H9 (cell line): ENCODE measurements around the gene CDH15. TPM values are rescaled to one million over a fixed set of nuclear protein-coding genes. Genes with fewer than 3 reads are reported as not detected.

ENCODE experiments used
- DNase-seq: peaks from one replicate; pipeline ENCODE4 v3.0.0-alpha.2; 2017
- H2AFZ ChIP-seq: one replicate; pipeline ENCODE4 v1.6.1; 2013; ENCODE audit warnings: mild to moderate bottlenecking, low read length, control low read depth, moderate library complexity
- H2AK5ac ChIP-seq: 2 replicates; pipeline ENCODE4 v1.6.1; 2013; ENCODE audit warnings: low read length, control low read depth, mixed read lengths; ENCODE audit not compliant: insufficient read length
- H2BK120ac ChIP-seq: one replicate; pipeline ENCODE4 v1.6.1; 2013; ENCODE audit warnings: low read depth, mild to moderate bottlenecking, low read length, control low read depth, inconsistent platforms; ENCODE audit not compliant: poor library complexity, severe bottlenecking
- H2BK12ac ChIP-seq: 2 replicates; pipeline ENCODE4 v1.6.1; 2013; ENCODE audit warnings: low read length, control low read depth, mixed read lengths, low read depth; ENCODE audit not compliant: insufficient read length
- H2BK15ac ChIP-seq: 2 replicates; pipeline ENCODE4 v1.6.1; 2013; ENCODE audit warnings: low read depth, low read length, control low read depth
- H2BK20ac ChIP-seq: one replicate; pipeline ENCODE4 v1.6.1; 2013; ENCODE audit warnings: low read depth, mild to moderate bottlenecking, low read length, control low read depth, inconsistent platforms; ENCODE audit not compliant: poor library complexity, severe bottlenecking
- H2BK5ac ChIP-seq: 2 replicates; pipeline ENCODE4 v1.6.1; 2013; ENCODE audit warnings: low read length, control low read depth, mixed read lengths; ENCODE audit not compliant: insufficient read length
- H3K14ac ChIP-seq: 2 replicates; pipeline ENCODE4 v1.6.1; 2013; ENCODE audit warnings: low read length, control low read depth; ENCODE audit not compliant: insufficient read depth
- H3K18ac ChIP-seq: 2 replicates; pipeline ENCODE4 v1.6.1; 2013; ENCODE audit warnings: low read depth, mild to moderate bottlenecking, mixed read lengths, low read length, control low read depth; ENCODE audit not compliant: insufficient read length
- H3K23ac ChIP-seq: 2 replicates; pipeline ENCODE4 v1.6.1; 2013; ENCODE audit warnings: low read length, control low read depth, mixed read lengths, low read depth; ENCODE audit not compliant: insufficient read length
- H3K23me2 ChIP-seq: 2 replicates; pipeline ENCODE4 v1.6.1; 2013; ENCODE audit warnings: low read depth, mild to moderate bottlenecking, mixed read lengths, low read length, control low read depth; ENCODE audit not compliant: insufficient read length, poor library complexity, severe bottlenecking
- H3K27ac ChIP-seq: 2 replicates; pipeline ENCODE4 v1.5.1; 2013; ENCODE audit warnings: low read length, control low read depth, mixed read lengths, low read depth; ENCODE audit not compliant: insufficient read length
- H3K27me3 ChIP-seq: 2 replicates; pipeline ENCODE4 v1.6.1; 2013; ENCODE audit warnings: low read length, control low read depth, inconsistent platforms; ENCODE audit not compliant: insufficient read depth
- H3K4ac ChIP-seq: 2 replicates; pipeline ENCODE4 v1.6.1; 2013; ENCODE audit warnings: low read depth, mild to moderate bottlenecking, control low read depth, inconsistent platforms, low read length, moderate library complexity
- H3K4me1 ChIP-seq: 2 replicates; pipeline ENCODE4 v1.6.1; 2013; ENCODE audit warnings: low read length, control low read depth, inconsistent platforms; ENCODE audit not compliant: insufficient read depth
- H3K4me2 ChIP-seq: 2 replicates; pipeline ENCODE4 v1.6.1; 2013; ENCODE audit warnings: low read length, control low read depth, mixed read lengths; ENCODE audit not compliant: insufficient read length, insufficient read depth
- H3K56ac ChIP-seq: 2 replicates; pipeline ENCODE4 v1.6.1; 2013; ENCODE audit warnings: low read depth, mild to moderate bottlenecking, mixed read lengths, low read length, control low read depth; ENCODE audit not compliant: insufficient read length
- H3K79me1 ChIP-seq: 2 replicates; pipeline ENCODE4 v1.6.1; 2013; ENCODE audit warnings: low read depth, mild to moderate bottlenecking, moderate library complexity, low read length, control low read depth, inconsistent platforms; ENCODE audit not compliant: insufficient read depth, poor library complexity, severe bottlenecking
- H3K79me2 ChIP-seq: 2 replicates; pipeline ENCODE4 v1.6.1; 2013; ENCODE audit warnings: low read length, control low read depth, inconsistent platforms; ENCODE audit not compliant: insufficient read depth
- H3K9ac ChIP-seq: 2 replicates; pipeline ENCODE4 v1.6.1; 2013; ENCODE audit warnings: low read length, control low read depth, mixed read lengths; ENCODE audit not compliant: insufficient read length; ENCODE audit errors: extremely low read depth
- H3K9me3 ChIP-seq: one replicate; pipeline ENCODE4 v1.6.1; 2013; ENCODE audit warnings: low read depth, low read length, inconsistent platforms; ENCODE audit not compliant: control insufficient read depth
- H3T11ph ChIP-seq: one replicate; pipeline ENCODE4 v1.6.1; 2013; ENCODE audit warnings: mild to moderate bottlenecking, low read length, control low read depth, inconsistent platforms
- H4K20me1 ChIP-seq: one replicate; pipeline ENCODE4 v1.6.1; 2013; ENCODE audit not compliant: control insufficient read depth, insufficient read length, insufficient read depth
- H4K5ac ChIP-seq: 2 replicates; pipeline ENCODE4 v1.6.1; 2013; ENCODE audit warnings: low read depth, mild to moderate bottlenecking, mixed read lengths, low read length, control low read depth; ENCODE audit not compliant: insufficient read length
- H4K8ac ChIP-seq: replicated peaks from 2 replicates; pipeline ENCODE4 v1.6.1; 2013; ENCODE audit warnings: low read length, control low read depth, mixed read lengths, low read depth; ENCODE audit not compliant: insufficient read length
- H4K91ac ChIP-seq: 2 replicates; pipeline ENCODE4 v1.6.1; 2013; ENCODE audit warnings: low read depth, mild to moderate bottlenecking, moderate library complexity, mixed read lengths, low read length, control low read depth; ENCODE audit not compliant: insufficient read length
- H3K27ac Mint-ChIP-seq, 3 experiments: 2 replicates in 2 of 3; 3 replicates in 1 of 3; pipeline ENCODE4 v1.8.0; 2020 to 2021; ENCODE audit warnings: mixed read lengths in 3 of 3, mild to moderate bottlenecking in 1 of 3, moderate library complexity in 1 of 3
- H3K27me3 Mint-ChIP-seq: 2 replicates; pipeline ENCODE4 v1.8.0; 2021; ENCODE audit warnings: low read depth, mild to moderate bottlenecking, moderate library complexity, mixed read lengths
- H3K36me3 Mint-ChIP-seq, 3 experiments: 2 replicates in 2 of 3; 3 replicates in 1 of 3; pipeline ENCODE4 v1.8.0; 2020 to 2021; ENCODE audit warnings: low read depth in 3 of 3, mixed read lengths in 3 of 3; ENCODE audit not compliant: insufficient read depth in 1 of 3
- H3K4me1 Mint-ChIP-seq, 2 experiments: 2 replicates each; pipeline ENCODE4 v1.8.0; 2020; ENCODE audit warnings: mixed read lengths in 2 of 2
- H3K4me3 Mint-ChIP-seq, 2 experiments: 2 replicates in 1 of 2; 3 replicates in 1 of 2; pipeline ENCODE4 v1.8.0; 2020 to 2021; ENCODE audit warnings: mild to moderate bottlenecking in 2 of 2, mixed read lengths in 2 of 2, moderate library complexity in 1 of 2
- H3K9me3 Mint-ChIP-seq, 2 experiments: 2 replicates in 1 of 2; 3 replicates in 1 of 2; pipeline ENCODE4 v1.8.0; 2020; ENCODE audit warnings: mild to moderate bottlenecking in 2 of 2, mixed read lengths in 2 of 2, moderate library complexity in 1 of 2
- CTCF ChIP-seq: fragments of 200-600 bp; sonication (generic); conservative IDR thresholded peaks from 3 replicates; pipeline ENCODE4 v1.8.0; 2021; ENCODE audit warnings: antibody characterized with exemption, mild to moderate bottlenecking
- WGBS: extraction: QIAGEN DNeasy Blood & Tissue Kit; methylation state at CpG from one replicate; pipeline ENCODE4 v1.1.7; 2013; ENCODE audit warnings: missing lambda C conversion rate, low lambda C conversion rate, mixed read lengths; ENCODE audit not compliant: insufficient read length; ENCODE audit errors: extremely low coverage; 5-methylcytosine and 5-hydroxymethylcytosine counted together
- total RNA-seq: library from RNA; stranded (reverse); gene quantifications from 2 replicates; pipeline ENCODE4 v1.2.1, GENCODE V29; 2021

Gene CDH15
- total RNA-seq, 1 experiment from 2014 or later, result 0.28 TPM

GRCh38 chr16:89179656-89180315 lies 8.2 kb downstream of the CDH15 start:
- no peak overlapping the region for H3K27ac ChIP-seq
- peaks cover 10% of the 10 kb centered on the region for H3K27me3 Mint-ChIP-seq
- no peak overlapping the region for H3K4me2 ChIP-seq
- H3K23ac ChIP-seq, result no peak overlapping the region
- no peak overlapping the region for H3K56ac ChIP-seq
- H3K4ac ChIP-seq, result no peak overlapping the region
- no peaks in the 10 kb centered on the region for H3K4me1 ChIP-seq
- no peak overlapping the region for H4K91ac ChIP-seq
- no peak overlapping the region for H2BK12ac ChIP-seq
- H2AK5ac ChIP-seq, result no peak overlapping the region
- no peaks in the 10 kb centered on the region for H3K27me3 ChIP-seq
- TF ChIP-seq CTCF, result no peak
- no peak overlapping the region for H4K5ac ChIP-seq
- no peak overlapping the region for H3T11ph ChIP-seq
- no peak for DNase-seq
- no CpG with 5 or more reads among the region's 25 CpGs for WGBS
- H2BK20ac ChIP-seq, result no peak overlapping the region
- no peaks in the 10 kb centered on the region for H3K36me3 Mint-ChIP-seq
- H3K14ac ChIP-seq, result no peak overlapping the region
- no peaks in the 10 kb centered on the region for H4K20me1 ChIP-seq
- no peaks in the 10 kb centered on the region for H3K23me2 ChIP-seq
- no peak overlapping the region for H3K4me3 Mint-ChIP-seq
- no peak overlapping the region for H2BK15ac ChIP-seq
- H2BK120ac ChIP-seq, result no peak overlapping the region
- no peaks in the 10 kb centered on the region; a peak in 1 of 5 replicates for H3K9me3 Mint-ChIP-seq
- H3K79me2 ChIP-seq, result no peaks in the 10 kb centered on the region
- H2BK5ac ChIP-seq, result no peak overlapping the region
- no peaks in the 10 kb centered on the region for H3K79me1 ChIP-seq
- no peaks in the 10 kb centered on the region for H3K9me3 ChIP-seq
- no peak overlapping the region for H3K9ac ChIP-seq
- H3K4me1 Mint-ChIP-seq, result no peaks in the 10 kb centered on the region
- no peak overlapping the region for H2AFZ ChIP-seq
- no peak overlapping the region for H4K8ac ChIP-seq
- no peak overlapping the region for H3K18ac ChIP-seq
- H3K27ac Mint-ChIP-seq, result no peak overlapping the region
